K562 (cell line): ENCODE measurements around the gene C11orf98. TPM values are rescaled to one million over a fixed set of nuclear protein-coding genes. Genes with fewer than 3 reads are reported as not detected.
A peak's percentile ranks its signal among the peaks of the same experiment; 100 is the strongest.

ENCODE experiments used
- CBX1 ChIP-seq: sonication (generic); IDR thresholded peaks from 2 replicates; pipeline ENCODE4 v1.6.1; 2016; ENCODE audit warnings: antibody characterized with exemption, low read depth, mild to moderate bottlenecking
- CCNT2 ChIP-seq: IDR thresholded peaks from 2 replicates; pipeline ENCODE4 v1.6.1; 2011; ENCODE audit warnings: borderline replicate concordance, low read depth, mild to moderate bottlenecking, moderate library complexity, mixed read lengths, low read length; ENCODE audit not compliant: insufficient read length; ENCODE audit errors: extremely low read depth
- CHD1 ChIP-seq: fragments of 200-600 bp; sonication (generic); IDR thresholded peaks from one replicate; pipeline ENCODE4 v1.6.1; 2012; ENCODE audit warnings: mild to moderate bottlenecking, moderate library complexity, low read length, inconsistent platforms
- CREM ChIP-seq: IDR thresholded peaks from 2 replicates; pipeline ENCODE4 v1.6.1; 2014; ENCODE audit warnings: antibody characterized with exemption, low read depth
- GTF2E2 ChIP-seq: fragments of 200-800 bp; sonication (Bioruptor generic); IDR thresholded peaks from 2 replicates; pipeline ENCODE4 v1.6.1; 2016; ENCODE audit warnings: missing genetic modification characterization, missing compliant biosample characterization
- LCOR ChIP-seq: sonication (generic); formaldehyde crosslinking; IDR thresholded peaks from 2 replicates; pipeline ENCODE4 v1.8.0; 2022; ENCODE audit warnings: mild to moderate bottlenecking, missing genetic modification reagents
- NFATC3 ChIP-seq: fragments of 450-650 bp; IDR thresholded peaks from 2 replicates; pipeline ENCODE4 v1.6.1; 2017; ENCODE audit warnings: mild to moderate bottlenecking
- NFXL1 ChIP-seq: fragments of 450-650 bp; formaldehyde crosslinking; IDR thresholded peaks from 2 replicates; pipeline ENCODE4 v1.4.0; 2021; ENCODE audit warnings: mild to moderate bottlenecking
- TARDBP ChIP-seq: fragments of 450-650 bp; IDR thresholded peaks from 2 replicates; pipeline ENCODE4 v1.6.1; 2016
- TBL1XR1 ChIP-seq, 2 experiments: IDR thresholded peaks; 2 replicates each; pipeline ENCODE4 v1.6.1; 2012; ENCODE audit warnings: improper control_type of control experiment in 2 of 2, low read length in 2 of 2, mild to moderate bottlenecking in 1 of 2
- ZC3H11A ChIP-seq: IDR thresholded peaks from 2 replicates; pipeline ENCODE4 v1.6.1; 2012; ENCODE audit warnings: low read depth, low read length, improper control_type of control experiment
- ZNF696 ChIP-seq: fragments of 250-450 bp; sonication (Bioruptor Pico); conservative IDR thresholded peaks from 2 replicates; pipeline ENCODE4 v1.4.0; 2020; ENCODE audit warnings: mild to moderate bottlenecking, moderate library complexity
- polyA plus RNA-seq, 8 experiments: library from polyadenylated mRNA; depleted of rRNA in 4 of 8; stranded (reverse) in 5 of 8; unstranded in 3 of 8; fragments of >200 nt; fragmentation: Nextera tagmentation in 2 of 8; fragmentation: Illumina TruSeq in 1 of 8; extraction: Ambion mirVana in 2 of 8; extraction: Trizol in 1 of 8; gene quantifications; 2 replicates each; pipeline versions ENCODE4 v1.2.1 to v1.2.3, GENCODE V29; 2011 to 2014; ENCODE audit warnings: inconsistent platforms in 1 of 8, missing spikeins in 1 of 8
- total RNA-seq, 7 experiments: library from RNA; depleted of rRNA in 6 of 7; stranded (reverse); fragments of >200 nt in 6 of 7; fragmentation: Illumina TruSeq in 2 of 7; extraction: Trizol in 2 of 7; gene quantifications; 2 replicates each; pipeline versions ENCODE4 v1.2.1 to v1.2.3, GENCODE V29; 2011 to 2021; ENCODE audit warnings: low replicate concordance in 1 of 7
- TF ChIP-seq, protein P1 (sequence below), 2 experiments: fragments of 450-650 bp; IDR thresholded peaks; 2 replicates each; pipeline ENCODE4 v1.6.1; 2018; ENCODE audit warnings: mild to moderate bottlenecking in 2 of 2, low read depth in 1 of 2; ENCODE audit not compliant: partially characterized antibody in 2 of 2
- TF ChIP-seq, protein P2 (sequence below): sonication (generic); formaldehyde crosslinking; IDR thresholded peaks from 2 replicates; pipeline ENCODE4 v1.4.0; 2020; ENCODE audit warnings: mild to moderate bottlenecking, missing genetic modification reagents
- TF ChIP-seq, protein P3 (sequence below): fragments of 450-650 bp; IDR thresholded peaks from 2 replicates; pipeline ENCODE4 v1.6.1; 2016; ENCODE audit warnings: borderline replicate concordance
- TF ChIP-seq, protein P4 (sequence below), 2 experiments: fragments of 450-650 bp; IDR thresholded peaks; 2 replicates each; pipeline ENCODE4 v1.6.1; 2016

C11orf98 gene
- total and polyA plus RNA-seq, 9 of the 15 experiments (the other 6 are each of a cell fraction or from before 2014, with no cell fraction given), result 103 to 352 (median 218) TPM

DNA sequence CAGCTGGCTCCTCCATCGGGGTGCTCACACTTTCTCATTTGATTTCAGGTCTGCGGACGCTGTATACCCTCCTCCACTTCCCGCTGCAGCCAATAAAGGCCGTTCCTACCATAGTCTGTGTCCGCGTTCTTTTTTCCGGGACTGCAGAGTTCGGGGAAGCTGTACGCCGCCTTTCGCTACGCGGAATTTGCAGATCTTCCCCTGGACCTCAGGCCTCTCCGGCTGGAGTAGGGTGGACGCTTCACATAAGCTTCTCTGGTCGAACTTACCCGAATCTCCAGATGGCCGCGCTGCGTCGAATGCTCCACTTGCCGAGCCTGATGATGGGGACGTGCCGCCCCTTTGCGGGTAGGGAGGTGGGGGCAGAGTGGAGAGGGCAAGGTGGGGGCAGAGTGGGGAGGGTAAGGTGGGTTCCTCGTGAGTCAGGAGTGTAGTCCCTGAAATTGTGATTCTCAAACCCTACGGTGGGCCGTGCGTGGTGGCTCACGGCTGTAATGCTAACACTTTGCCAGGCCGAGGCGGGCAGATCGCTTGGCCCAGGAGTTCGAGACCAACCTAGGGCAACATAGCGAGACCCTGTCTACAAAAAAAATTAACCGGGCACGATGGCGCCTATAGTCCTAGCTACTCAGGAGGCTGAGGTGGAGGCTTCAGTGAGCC, 719 bp upstream of the C11orf98 start (continued):
- TF ChIP-seq GTF2E2 (tag), result no peak
- 0 out of 2 replicates have a peak, but pooled peaks have one; percentile 2 for TF ChIP-seq NFXL1 (CRISPR knock-in tag)
- TF ChIP-seq ZNF696 (CRISPR knock-in tag), result no peak
- peak; percentile 64 for TF ChIP-seq CHD1
- TF ChIP-seq, protein P1, sequence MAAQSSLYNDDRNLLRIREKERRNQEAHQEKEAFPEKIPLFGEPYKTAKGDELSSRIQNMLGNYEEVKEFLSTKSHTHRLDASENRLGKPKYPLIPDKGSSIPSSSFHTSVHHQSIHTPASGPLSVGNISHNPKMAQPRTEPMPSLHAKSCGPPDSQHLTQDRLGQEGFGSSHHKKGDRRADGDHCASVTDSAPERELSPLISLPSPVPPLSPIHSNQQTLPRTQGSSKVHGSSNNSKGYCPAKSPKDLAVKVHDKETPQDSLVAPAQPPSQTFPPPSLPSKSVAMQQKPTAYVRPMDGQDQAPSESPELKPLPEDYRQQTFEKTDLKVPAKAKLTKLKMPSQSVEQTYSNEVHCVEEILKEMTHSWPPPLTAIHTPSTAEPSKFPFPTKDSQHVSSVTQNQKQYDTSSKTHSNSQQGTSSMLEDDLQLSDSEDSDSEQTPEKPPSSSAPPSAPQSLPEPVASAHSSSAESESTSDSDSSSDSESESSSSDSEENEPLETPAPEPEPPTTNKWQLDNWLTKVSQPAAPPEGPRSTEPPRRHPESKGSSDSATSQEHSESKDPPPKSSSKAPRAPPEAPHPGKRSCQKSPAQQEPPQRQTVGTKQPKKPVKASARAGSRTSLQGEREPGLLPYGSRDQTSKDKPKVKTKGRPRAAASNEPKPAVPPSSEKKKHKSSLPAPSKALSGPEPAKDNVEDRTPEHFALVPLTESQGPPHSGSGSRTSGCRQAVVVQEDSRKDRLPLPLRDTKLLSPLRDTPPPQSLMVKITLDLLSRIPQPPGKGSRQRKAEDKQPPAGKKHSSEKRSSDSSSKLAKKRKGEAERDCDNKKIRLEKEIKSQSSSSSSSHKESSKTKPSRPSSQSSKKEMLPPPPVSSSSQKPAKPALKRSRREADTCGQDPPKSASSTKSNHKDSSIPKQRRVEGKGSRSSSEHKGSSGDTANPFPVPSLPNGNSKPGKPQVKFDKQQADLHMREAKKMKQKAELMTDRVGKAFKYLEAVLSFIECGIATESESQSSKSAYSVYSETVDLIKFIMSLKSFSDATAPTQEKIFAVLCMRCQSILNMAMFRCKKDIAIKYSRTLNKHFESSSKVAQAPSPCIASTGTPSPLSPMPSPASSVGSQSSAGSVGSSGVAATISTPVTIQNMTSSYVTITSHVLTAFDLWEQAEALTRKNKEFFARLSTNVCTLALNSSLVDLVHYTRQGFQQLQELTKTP (IDR thresholded peaks at IDR 0.05; ENCODE audit: low read depth in 1 of 2, partially characterized antibody in 2 of 2), result peak; percentile 26 to 53
- TF ChIP-seq, protein P2, sequence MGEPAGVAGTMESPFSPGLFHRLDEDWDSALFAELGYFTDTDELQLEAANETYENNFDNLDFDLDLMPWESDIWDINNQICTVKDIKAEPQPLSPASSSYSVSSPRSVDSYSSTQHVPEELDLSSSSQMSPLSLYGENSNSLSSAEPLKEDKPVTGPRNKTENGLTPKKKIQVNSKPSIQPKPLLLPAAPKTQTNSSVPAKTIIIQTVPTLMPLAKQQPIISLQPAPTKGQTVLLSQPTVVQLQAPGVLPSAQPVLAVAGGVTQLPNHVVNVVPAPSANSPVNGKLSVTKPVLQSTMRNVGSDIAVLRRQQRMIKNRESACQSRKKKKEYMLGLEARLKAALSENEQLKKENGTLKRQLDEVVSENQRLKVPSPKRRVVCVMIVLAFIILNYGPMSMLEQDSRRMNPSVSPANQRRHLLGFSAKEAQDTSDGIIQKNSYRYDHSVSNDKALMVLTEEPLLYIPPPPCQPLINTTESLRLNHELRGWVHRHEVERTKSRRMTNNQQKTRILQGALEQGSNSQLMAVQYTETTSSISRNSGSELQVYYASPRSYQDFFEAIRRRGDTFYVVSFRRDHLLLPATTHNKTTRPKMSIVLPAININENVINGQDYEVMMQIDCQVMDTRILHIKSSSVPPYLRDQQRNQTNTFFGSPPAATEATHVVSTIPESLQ, result no peak
- no peak for TF ChIP-seq CBX1
- peak; percentile 40; the same call in 1 of the 2 replicates for TF ChIP-seq LCOR (CRISPR knock-in tag)
- 0 out of 4 replicates have a peak, but pooled peaks of 1 of the 2 experiments have one; percentile 13 for TF ChIP-seq TBL1XR1 (IDR thresholded peaks at IDR 0.05; ENCODE audit: low read length in 2 of 2)
- no peak for TF ChIP-seq TARDBP
- no peak for TF ChIP-seq ZC3H11A
- 0 out of 2 replicates have a peak, but pooled peaks have one; percentile 53 for TF ChIP-seq NFATC3
- TF ChIP-seq CCNT2, result no peak
- TF ChIP-seq, protein P3, sequence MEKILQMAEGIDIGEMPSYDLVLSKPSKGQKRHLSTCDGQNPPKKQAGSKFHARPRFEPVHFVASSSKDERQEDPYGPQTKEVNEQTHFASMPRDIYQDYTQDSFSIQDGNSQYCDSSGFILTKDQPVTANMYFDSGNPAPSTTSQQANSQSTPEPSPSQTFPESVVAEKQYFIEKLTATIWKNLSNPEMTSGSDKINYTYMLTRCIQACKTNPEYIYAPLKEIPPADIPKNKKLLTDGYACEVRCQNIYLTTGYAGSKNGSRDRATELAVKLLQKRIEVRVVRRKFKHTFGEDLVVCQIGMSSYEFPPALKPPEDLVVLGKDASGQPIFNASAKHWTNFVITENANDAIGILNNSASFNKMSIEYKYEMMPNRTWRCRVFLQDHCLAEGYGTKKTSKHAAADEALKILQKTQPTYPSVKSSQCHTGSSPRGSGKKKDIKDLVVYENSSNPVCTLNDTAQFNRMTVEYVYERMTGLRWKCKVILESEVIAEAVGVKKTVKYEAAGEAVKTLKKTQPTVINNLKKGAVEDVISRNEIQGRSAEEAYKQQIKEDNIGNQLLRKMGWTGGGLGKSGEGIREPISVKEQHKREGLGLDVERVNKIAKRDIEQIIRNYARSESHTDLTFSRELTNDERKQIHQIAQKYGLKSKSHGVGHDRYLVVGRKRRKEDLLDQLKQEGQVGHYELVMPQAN, result peak; percentile 32; the same call in 1 of the 2 replicates
- TF ChIP-seq, protein P4, sequence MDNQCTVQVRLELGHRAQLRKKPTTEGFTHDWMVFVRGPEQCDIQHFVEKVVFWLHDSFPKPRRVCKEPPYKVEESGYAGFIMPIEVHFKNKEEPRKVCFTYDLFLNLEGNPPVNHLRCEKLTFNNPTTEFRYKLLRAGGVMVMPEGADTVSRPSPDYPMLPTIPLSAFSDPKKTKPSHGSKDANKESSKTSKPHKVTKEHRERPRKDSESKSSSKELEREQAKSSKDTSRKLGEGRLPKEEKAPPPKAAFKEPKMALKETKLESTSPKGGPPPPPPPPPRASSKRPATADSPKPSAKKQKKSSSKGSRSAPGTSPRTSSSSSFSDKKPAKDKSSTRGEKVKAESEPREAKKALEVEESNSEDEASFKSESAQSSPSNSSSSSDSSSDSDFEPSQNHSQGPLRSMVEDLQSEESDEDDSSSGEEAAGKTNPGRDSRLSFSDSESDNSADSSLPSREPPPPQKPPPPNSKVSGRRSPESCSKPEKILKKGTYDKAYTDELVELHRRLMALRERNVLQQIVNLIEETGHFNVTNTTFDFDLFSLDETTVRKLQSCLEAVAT (IDR thresholded peaks at IDR 0.05), result peak in 1 of 2 experiments; percentile 51; a peak in 1 of 4 replicates
- peak; percentile 28; the same call in 1 of the 2 replicates for TF ChIP-seq CREM
